NCI-H446 (cell line): ENCODE results near the gene CES1.
"Not testable (repeated sequence)": the region's sequence is repeated elsewhere in the genome, so short reads cannot be mapped to it uniquely, and the experiment has no call there.

Source experiments
- DNase-seq, 2 experiments: peaks; one replicate each; lab custom pipeline; 2025; lab: John Stamatoyannopoulos, UW

The CES1 gene

DNA sequence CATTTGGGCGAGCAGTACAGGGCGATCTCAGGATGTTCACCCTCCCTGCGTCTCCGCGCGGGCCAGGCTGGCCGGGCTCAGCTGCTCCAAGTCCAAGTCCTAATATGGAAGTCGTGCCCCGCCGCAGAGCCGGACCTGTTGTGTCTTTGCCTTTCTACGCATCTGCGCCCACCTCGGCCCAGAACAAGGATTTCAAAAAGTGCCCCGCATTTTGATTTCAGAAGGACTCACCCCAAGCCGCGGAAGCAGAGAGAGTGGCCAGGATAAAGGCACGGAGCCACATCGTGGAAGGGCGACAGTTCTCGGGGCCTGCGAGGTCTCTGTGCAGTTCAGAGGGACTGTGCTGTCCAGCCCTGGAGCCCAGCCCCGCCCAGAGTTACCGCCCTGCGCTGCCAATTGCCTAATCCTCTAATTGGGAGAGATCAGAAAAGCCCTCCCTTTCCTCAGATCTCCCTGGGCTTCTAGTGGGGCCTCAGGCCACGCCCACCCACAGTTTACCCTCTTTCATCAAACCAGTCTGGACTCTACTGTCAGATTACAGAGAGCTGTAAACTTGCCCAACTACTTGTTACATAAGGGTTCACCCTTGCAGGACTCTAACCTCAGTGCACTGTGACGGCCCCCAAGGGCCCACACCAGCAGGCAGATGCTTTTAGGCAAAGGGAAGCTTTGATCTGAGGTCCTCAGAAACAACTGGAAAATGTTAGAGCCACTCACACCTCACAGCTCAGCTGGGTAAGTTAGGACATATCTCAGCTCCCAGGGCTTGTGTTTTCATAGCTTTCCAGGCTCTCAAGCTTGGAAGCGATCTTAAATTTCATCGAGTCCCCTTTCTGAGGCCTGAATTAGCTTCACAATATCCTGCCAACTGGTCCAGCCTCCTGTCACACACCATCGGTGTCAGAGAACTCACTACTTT lies at the start of gene CES1:
Gene CES1, minus strand, starts transcription at position 324 of the 919 bp plus-strand sequence. Its CDS starts 41 bp downstream, at position 283.
- DNase-seq, result no peak

DNA sequence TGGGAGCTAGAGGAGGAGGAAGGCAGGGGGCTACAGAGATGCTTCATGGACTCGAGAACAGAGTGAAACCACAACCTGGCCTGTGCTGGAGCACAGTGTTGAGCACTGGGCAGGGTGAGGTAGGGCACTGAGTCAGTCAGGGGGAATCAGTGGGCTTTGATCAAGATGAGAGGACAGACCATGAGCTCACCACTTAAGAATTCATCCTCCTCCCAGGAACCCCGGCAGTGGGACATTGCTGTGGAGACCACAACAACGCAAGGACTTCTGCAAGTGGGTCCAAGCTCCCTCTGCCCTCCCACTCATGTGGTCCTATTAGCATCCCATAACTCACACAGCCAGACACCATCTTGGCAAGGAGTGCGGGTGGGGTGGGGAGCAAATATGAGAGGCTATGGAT lies 44.0 kb upstream of the CES1 start:
- DNase-seq, result no peak

DNA sequence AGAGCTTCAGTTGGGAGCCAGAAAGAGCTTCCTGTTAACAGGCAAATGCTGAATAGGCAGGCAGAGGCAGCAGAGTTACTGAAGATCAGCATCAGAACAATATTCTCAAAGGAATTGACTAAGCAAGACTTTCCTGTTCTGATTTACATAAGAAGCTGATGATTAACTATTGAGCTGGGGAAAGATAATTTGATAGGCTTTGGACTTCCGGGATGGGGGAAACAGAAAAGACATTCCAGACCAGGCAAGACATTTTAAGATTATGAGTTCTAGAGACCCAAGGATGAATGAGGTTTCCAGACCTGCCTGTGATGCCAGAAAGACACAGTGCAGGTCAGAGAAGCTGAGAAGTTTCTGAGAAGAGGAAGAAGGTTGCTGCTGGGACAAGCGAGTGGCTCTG lies 42.4 kb upstream of the CES1 start, which contains the start of gene CES5A:
Gene CES5A, minus strand, starts transcription at position 101 of the 400 bp plus-strand sequence. CDS start 152 bp downstream, outside the sequence.
- DNase-seq, result no peak

DNA sequence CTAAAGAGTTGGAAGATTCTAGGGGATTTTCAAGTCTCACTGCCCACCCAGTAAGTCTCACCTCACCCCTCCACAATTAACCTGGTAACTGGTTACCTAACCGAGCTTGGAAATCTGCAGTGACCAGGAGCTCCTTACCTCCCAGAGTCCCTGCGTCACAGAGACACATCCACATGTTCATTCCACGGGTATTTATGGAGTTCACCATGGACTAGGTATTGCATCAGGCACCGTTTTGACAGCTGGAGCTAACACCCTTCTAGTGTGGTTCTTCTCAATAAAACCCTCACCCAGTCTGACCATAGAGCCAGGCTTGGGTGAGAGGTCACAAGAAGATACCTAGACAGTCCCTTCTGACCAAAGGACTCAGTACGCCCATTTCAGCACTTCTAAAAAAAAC lies 40.2 kb upstream of the CES1 start:
- no peak for DNase-seq

DNA sequence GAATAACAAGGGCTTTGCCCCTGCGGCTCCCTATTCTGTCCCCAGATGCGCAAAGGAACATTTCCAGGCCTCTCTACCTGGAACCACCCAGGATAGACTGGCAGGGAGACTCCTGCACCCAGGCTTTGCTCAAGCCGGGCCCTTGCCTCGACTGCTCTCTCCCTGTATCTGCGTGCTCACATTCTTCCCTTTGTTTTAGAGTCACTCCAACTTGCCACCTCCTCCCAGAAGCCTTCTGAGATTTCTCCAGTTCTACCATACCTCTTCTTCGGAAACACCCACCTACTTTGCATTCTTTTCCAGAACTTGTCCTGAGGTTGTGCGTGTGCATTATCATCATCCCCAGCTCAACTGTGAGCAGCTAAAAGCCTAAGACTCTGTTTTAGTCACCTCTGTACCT lies 39.2 kb upstream of the CES1 start:
- DNase-seq, result no peak

DNA sequence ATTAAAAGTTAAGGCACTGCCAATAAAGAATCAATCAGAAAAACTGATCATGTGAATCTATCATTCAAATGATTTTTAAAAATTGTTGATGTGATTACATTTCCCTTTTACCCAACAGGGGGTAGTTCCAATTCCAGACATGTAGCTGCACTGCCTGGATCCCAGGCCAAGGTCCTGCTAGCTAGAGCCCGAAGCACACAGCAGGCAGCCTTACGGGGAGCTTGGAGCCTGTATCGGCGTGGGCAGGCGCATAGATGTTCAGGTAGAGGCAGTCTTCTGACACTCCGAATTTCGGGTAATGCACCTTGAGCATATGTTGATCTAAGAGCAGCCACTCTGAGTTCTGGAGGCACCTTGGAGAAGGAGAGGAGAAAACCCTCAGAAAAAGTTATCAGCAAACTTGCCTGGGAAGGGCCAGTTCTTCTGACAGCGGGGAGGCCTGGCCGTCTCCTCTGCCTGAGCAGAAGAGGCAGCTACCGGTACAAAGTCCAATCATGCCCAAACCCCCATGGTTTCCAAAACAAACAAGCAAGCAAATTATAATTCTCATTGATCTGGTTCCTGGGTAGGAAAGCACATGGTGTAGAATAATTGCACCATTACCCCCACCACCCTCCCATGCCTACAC lies 38.6 kb upstream of the CES1 start:
- DNase-seq, result no peak

DNA sequence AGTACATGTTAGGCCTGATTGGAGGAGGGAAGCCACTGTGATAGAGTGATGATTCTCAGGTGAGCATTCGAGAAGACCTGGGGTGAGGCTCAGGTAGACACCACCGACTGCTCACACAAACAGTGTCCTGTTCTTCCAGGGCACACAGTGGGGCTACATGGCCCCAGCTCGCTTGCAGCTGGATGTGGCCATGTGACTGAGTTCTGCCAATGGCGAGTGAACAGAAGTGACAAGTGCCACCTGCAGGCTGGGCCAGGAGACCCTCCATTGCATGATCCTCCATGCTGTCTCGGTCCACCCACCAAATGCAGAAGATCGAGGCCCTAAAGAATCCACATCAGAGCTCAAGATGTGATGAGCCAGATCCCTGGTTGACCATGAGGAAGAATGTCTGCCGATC lies 36.1 kb upstream of the CES1 start:
- DNase-seq, result no peak

DNA sequence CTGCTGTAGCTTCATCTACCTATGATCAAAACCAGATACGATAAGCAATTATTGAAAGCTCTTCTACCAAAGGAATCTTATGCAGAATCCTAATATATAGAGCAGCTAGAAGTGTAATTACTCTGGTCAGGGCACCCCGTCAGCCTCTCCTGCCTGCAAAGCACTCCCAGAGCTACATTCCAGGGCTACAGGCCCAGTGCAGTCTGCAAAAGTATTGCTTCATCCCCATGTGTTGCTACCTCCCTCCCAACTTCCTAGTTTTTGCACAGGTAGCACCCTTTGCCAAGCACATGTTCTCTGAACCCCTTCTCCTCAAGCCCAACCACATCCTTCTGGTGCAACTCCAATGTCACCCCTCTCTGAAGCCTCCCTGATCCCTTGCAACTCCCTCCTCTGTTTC lies 35.2 kb upstream of the CES1 start:
- no peak for DNase-seq

DNA sequence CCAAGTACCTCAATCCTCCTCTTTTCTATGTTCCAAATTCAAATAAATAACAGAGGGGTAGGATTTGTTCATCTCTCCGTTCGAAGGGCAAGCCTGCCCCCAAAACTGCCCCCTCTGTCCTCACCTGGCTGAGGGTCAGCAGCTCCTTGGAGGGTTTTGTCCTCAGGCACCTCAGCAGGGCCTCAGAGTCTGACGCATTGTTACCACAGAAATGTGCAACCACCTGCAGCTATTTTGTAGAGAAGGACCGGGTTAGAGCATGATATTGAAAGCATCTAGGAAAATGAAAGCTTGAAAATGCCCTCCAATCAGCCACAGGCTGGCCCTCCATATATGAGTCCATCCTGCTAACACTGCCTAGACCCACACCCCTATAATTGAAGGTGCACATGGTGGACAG lies 28.4 kb upstream of the CES1 start:
- no peak for DNase-seq

DNA sequence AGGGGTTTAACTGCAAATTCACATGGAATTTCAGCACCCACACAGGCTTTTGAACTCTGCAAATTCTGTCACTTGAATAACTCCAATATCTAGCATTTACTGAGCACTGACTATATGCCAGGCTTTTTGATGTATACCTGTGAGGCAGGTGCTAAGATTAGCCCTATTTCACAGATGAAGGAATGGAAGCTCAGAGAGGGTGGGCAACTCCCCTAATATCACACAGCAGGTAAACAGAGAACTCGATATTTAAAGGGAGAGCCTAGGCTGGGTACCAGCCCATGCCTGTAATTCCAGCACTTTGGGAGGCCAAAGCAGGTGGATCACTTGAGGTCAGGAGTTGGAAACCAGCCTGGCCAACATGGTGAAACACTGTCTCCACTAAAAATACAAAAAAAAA lies 24.8 kb upstream of the CES1 start:
- not testable (repeated sequence) for DNase-seq

DNA sequence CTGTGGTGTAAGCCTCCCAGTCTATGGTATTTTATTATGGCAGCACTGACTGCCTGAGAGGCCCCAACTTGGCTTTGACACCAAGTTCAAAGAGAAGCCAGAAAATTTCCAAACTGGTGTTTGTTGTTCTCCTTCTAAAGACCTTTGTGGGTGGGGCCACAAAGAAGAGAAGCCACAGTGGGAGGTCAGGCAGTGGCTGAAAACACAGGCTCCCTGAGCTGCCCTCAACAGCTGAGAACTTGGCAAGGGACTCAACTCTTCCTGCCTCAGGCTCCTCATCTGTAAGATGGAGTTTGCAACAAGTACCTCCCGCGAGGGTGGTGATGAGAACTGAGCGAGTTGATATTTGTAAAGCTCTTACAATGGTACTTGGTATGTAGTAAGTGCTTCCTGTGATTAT lies 24.1 kb upstream of the CES1 start:
- no peak for DNase-seq

DNA sequence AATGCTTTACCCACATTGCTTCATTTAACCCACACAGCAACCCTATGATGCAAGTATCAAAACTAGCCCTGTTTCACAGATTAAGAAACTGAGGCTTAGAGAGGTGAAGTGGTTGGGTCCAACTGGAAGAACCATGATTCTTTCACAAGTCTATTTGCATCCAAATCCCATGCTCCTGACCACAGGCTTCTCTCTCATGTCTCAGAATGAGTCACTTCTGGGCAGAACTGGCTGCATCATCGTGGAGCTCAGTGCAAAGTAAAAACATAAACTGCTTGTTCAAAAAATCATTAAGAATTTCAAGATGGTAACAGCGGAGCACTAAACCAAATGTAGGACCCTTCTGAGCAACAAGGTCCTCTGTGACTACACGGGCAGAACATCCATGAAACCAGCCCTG lies 20.2 kb upstream of the CES1 start:
- DNase-seq, result no peak

DNA sequence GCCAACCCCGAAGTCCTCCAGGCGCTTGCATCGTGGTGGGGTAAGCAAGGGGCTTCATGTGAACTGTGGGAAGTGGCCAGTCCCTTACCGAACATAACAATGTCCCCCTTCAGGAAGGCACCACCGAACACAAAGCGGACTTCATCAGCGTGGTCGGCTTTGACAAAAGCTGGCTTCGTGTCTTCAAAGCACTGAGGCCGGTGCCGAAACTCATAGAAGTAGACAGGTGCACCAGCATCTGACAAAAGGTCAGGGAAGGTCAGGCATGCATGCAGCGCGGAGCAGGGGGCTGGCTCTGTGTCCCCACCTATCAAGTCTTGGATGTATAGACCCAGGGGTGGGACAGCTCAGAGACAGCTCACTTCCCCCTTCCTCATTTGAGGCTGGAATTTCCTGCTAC lies 16.6 kb upstream of the CES1 start:
- DNase-seq, result no peak

DNA sequence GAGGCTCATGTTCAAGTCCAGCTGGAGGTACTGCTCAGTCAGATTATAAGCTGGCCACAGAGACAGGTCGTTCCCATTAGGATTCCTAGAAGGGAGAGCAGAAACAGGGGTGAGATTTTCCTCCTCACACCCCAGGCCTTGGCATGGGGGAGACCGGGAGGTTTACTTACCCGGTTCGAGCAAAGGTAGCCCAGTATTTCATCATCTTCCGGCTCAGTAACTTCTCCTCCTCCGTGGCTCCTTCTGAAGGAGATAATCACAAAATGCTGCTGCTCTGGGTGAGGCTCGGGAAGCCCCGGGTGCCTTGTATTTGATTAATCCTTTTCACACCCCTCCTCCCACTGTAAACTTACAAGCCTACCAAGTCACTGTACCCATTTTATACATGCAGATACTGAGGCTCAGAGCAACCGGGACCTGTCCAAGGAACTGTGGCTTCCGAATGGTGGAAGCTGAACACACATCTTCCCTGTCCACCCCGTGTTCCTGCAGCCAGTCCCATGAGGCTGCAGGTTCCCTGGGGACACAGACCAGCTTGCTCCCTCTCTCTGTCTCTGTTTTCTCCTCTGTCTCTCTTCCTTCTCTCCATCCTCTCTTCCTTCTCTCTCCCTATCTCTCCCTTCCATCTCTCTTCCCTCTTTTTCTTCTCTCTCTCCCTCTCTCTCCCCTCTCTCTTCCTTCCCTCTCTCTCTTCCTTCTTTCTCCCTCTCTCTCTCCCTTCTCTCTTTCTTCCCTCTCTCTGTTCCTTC lies 13.9 kb upstream of the CES1 start:
- no peak for DNase-seq

DNA sequence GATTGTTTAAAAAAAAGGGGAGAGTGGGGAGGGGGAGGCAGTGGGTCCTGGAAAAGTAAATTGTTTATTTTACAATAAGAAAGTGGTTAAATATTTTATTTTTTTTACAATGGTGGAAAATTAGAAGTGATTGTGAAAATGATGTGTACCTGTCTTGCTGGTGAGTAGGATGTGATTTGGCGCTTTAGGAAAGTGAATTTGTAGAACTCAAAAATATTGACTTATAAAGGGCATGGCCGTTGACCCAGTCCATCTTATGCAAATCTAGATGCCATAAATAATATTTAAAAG lies 10.2 kb upstream of the CES1 start:
- no peak for DNase-seq

DNA sequence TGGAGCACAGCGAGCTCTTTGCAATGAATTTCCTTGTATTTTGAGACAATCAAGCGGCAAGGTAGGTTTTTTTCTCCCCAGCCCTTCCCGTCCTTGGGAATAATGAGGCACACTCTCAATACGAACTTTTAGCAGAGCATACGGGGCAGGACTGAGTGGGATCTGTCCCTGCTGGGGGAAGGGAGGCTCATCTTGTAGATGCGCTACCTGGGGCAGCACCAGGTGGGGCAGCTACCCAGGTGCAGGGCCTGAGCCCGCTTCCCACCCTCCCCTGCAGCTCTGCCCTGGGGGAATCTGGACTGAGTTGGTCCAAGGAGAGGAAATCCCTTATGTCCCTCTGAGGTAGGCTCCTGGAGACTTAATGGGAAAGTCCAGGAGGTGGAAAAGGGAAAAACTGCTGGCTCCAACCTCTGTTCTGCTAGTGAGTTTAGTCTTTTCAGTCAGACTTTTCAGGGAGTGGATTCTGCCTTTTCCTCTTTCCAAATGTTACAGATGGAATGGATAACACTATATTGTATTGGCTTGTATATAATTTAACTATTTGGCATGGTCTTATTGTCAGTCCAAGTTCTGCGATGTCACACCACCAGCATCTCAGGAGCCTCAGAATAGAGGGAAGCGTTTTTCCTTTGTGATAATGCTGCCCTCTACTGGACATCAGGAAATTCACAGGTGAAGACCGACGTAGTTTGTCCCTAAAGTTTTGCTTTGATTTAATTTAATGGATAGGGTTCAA lies 9.6 kb upstream of the CES1 start:
- DNase-seq, result peak; percentile 2 to 35

DNA sequence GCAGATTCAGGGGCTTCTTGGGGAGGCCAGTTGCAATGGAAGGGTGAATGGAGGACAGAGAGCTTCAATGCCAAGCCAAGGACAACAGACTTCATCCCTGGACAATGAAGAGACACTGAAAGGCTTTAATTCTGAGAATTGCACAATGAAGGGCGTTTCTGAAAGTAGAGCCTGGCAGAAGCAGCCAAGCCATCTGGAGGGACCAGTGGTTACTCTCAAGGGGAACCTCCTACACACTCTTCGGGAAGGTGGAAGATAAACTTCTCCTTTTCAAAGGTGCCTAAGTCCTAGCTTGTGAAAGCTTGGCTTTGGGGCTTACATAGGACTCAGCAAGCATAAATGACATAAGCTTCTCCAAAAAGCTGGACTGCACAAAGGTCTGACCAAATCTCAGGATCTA lies 6.2 kb upstream of the CES1 start:
- no peak for DNase-seq

DNA sequence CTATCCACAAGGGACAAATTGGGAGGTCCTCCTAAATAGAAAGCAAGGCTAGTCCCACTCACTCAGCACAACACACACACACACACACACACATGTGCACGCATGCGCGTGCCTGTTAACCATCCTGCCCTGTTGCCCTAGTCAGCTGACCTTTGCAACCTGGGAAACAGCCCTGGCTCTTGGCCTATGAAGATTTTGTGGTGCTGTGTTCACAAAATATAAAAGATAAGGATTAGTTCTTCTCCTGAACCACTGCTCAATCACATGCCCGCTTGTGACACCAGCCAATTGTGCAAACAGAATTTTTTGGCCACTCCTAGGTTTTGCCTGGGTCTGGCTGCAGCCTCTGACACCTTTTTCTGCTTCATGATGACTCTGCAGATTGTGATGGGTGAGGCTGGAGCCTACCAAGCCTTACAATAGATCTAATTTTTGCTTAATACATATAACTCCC lies 3.3 kb upstream of the CES1 start:
- DNase-seq, result no peak

DNA sequence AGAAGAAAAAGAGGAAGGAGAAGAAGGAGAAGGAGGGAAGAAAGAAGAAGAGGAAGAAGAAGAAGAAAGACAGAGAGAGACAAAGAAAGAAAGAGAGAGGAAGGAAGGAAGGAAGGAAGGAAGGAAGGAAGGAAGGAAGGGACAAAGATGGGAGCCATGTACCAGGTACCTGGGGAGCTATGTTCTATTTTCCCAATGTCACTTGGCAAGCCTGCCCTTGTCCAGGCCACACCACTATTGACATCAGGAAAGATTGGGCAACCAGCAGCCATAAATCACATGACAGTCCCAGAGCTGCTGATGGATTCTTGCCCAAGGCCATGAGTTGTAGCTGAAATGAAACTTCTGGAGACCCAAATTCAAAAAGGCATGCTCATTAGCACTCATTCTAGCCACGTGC lies 2.7 kb upstream of the CES1 start:
- no peak for DNase-seq

DNA sequence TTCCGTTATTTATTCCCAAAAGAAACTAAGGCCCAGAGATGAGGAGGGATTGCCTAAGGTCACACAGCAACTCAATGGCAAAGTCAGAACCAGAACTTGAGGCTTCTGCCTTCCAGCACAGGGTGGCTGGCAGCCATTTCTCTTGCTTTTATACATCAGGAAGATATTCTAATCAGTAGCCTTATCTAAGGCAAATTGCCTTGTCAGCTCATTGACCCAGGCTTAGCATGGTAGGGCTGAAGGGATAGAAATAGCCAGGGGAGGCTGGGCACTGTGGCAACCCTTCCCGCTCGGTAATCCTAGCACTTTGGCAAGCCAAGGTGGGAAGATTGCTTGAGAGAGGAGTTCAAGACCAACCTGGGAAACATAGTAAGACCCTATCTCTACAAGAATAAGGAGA lies 2.3 kb upstream of the CES1 start:
- not testable (repeated sequence) for DNase-seq

DNA sequence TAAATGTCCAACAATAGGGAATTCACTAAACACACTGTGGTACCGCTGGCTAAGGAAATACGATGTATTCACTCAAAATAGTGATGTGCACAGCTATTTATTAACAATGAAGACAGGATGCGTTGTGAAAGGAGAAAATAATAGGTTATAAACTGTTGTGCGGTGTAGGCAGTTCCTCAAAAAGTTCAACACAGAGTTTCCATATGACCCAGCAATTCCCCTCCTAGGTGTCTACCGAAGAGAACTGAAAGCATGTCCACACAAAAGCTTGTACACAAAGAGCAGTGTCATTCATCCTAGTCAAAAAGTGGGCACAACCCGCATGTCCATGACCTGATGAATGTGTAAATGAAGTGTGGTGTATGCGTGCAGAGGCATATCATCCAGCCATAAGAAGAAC lies 1.2 kb upstream of the CES1 start:
- DNase-seq, result no peak

DNA sequence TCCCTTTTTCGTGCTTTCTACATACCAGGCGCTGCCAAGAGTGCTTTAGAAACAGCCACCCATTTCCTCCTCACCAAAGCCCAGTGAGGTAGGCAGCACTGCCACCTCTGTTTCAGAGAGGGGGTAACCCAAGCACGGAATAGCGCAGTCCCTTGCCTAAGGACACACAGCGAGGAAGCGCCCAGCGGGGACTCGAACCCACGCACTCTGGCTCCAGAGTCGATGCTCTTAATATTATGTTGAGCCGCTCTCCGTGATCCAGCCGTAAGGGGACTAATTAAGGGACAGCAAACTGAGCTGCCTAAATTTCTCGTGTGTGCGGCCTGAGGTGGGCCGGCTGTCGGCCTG lies 497 bp downstream of the CES1 start:
- no peak for DNase-seq
